ENCODE measurements around the gene LOXL1. TPM values are rescaled to one million over a fixed set of nuclear protein-coding genes. Genes with fewer than 3 reads are reported as not detected.

Gene LOXL1
- total and polyA plus RNA-seq, 2 of the 13 experiments (the other 11 are each of a cell fraction or from before 2014, with no cell fraction given): 0.51 to 1.3 TPM

DNA sequence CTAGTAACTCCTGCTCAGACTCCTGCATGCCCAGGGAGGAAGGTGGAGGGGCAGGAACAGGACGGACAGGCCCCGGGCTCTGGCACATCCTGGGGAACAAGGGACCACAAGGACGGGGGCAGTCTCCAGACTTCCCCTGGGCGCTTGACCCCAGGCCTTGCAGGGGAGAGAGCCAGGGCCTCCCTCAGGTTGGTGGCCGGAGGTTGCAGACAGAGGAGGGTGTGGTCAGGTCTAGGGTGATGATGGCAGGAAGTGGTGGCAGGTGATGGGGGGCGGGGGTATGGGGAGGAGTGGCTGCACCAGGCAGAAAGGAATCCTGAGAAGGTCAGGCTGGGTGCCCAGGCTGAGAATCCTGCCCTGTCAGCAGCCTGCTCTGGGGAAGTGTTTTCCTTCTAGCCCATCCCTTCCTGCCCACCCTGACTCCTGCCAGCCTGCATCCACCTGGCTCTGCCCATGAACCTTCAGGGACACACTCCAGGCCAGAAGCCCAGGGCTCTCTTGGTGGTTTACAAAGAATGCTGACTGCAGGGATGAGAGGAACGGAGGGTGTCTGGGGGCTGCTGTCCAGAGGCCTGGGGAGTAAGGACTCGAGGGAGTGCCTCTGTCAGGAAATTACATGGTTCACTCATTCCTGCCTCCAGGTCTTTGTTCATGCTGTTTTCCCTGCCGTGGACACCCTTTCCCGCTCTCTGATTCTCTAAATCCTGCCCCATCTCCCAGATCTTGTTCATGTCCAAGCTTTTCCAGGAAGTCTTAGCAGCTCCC is 15.8 kb downstream of the LOXL1 start (continued):
- TF ChIP-seq, protein P1, sequence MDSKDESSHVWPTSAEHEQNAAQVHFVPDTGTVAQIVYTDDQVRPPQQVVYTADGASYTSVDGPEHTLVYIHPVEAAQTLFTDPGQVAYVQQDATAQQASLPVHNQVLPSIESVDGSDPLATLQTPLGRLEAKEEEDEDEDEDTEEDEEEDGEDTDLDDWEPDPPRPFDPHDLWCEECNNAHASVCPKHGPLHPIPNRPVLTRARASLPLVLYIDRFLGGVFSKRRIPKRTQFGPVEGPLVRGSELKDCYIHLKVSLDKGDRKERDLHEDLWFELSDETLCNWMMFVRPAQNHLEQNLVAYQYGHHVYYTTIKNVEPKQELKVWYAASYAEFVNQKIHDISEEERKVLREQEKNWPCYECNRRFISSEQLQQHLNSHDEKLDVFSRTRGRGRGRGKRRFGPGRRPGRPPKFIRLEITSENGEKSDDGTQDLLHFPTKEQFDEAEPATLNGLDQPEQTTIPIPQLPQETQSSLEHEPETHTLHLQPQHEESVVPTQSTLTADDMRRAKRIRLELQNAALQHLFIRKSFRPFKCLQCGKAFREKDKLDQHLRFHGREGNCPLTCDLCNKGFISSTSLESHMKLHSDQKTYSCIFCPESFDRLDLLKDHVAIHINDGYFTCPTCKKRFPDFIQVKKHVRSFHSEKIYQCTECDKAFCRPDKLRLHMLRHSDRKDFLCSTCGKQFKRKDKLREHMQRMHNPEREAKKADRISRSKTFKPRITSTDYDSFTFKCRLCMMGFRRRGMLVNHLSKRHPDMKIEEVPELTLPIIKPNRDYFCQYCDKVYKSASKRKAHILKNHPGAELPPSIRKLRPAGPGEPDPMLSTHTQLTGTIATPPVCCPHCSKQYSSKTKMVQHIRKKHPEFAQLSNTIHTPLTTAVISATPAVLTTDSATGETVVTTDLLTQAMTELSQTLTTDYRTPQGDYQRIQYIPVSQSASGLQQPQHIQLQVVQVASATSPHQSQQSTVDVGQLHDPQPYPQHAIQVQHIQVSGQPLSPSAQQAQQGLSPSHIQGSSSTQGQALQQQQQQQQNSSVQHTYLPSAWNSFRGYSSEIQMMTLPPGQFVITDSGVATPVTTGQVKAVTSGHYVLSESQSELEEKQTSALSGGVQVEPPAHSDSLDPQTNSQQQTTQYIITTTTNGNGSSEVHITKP (CRISPR knock-in tag; IDR thresholded peaks at IDR 0.05; ENCODE audit: low read depth): no peak

DNA sequence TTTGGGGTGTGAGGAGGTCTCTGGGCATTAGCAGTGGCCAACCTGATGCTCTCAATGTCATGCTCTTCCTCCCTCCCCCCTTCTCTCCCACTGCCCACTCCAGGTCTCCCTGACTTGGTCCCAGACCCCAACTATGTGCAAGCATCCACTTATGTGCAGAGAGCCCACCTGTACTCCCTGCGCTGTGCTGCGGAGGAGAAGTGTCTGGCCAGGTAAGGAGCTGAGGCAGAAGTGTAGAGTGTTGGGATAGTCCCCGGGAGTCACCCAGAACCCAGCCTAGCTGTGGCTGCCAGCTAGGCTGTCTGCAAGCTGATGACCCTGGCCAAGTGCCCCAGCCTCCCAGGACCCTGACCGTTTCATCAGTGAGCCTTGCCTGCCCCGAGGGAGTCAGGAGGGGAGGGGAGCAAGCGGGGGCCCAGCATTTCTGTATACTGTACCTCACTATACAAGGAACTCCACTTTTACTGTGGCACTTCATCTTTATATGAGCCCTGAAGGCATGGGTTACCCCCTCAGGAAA is 16.5 kb downstream of the LOXL1 start:
- ATAC-seq (no peak), FAIRE-seq (no peak), DNase-seq (ENCODE audit: low spot score) (no peak)
- Histone ChIP-seq H3K4me2 (ENCODE audit: low read depth, low read length) (no peak overlapping the region), H3K36me3 (replicated peaks in 1 of 2; ENCODE audit: control insufficient read depth in 1 of 2, insufficient read depth in 2 of 2, low read length in 2 of 2) (no peaks in the 10 kb centered on the region), H3K27me3 (ENCODE audit: control insufficient read depth in 1 of 2, insufficient read depth in 2 of 2, low read length in 2 of 2) (no peaks in the 10 kb centered on the region; a peak in 2 of 5 replicates), H3K4me3 (replicated peaks in 1 of 3; ENCODE audit: insufficient read depth in 1 of 3, low read depth in 2 of 3, low read length in 3 of 3) (no peak overlapping the region), H4K20me1 (ENCODE audit: insufficient read depth, low read length) (peaks cover 3% of the 10 kb centered on the region), H3K27ac (ENCODE audit: extremely low read length, insufficient read depth, low read length) (no peak overlapping the region), H3K9ac (ENCODE audit: insufficient read depth, low read depth, low read length) (no peak overlapping the region), H3K9me3 (ENCODE audit: low read length) (no peaks in the 10 kb centered on the region), H2AFZ (ENCODE audit: low read length) (no peak overlapping the region), H3K79me2 (ENCODE audit: insufficient read depth, low read length) (no peaks in the 10 kb centered on the region), H3K4me1 (ENCODE audit: insufficient read depth, low read length) (peaks cover 15% of the 10 kb centered on the region)
- POLR2A ChIA-PET: no interaction called here
- CTCF ChIA-PET (ENCODE audit: low intra/inter-chr PET ratio, low total read pairs): no interaction called here
- BruUV-seq (replicated peaks): no TSS peak
- 74% methylated on average over 3 of the region's 6 CpGs for WGBS (ENCODE audit: low lambda C conversion rate)
- in situ Hi-C loops (cut with HindIII; ENCODE audit: extremely low pct_ligation_motif_present, low pct_unique_long_range_greater_than_20kb): no loop called here
- intact Hi-C loops (cut with micrococcal nuclease; ENCODE audit: unreplicated experiment): no loop called here
- TF ChIP-seq KDM5A (IDR thresholded peaks at IDR 0.05; ENCODE audit: borderline replicate concordance, low read length) (no peak), ZNF572 (CRISPR knock-in tag; IDR thresholded peaks at IDR 0.05) (no peak), HOXD1 (CRISPR knock-in tag; IDR thresholded peaks at IDR 0.05) (no peak), ZMAT3 (CRISPR knock-in tag; conservative IDR thresholded peaks at IDR 0.05) (no peak), THAP9 (CRISPR knock-in tag; IDR thresholded peaks at IDR 0.05; ENCODE audit: borderline replicate concordance) (no peak), SMAD1 (CRISPR knock-in tag; IDR thresholded peaks at IDR 0.05; ENCODE audit: borderline replicate concordance, low read depth) (no peak), NR2C2 (CRISPR knock-in tag; IDR thresholded peaks at IDR 0.05; ENCODE audit: borderline replicate concordance) (no peak), NR2F2 (IDR thresholded peaks at IDR 0.05; ENCODE audit: borderline replicate concordance, low read depth) (no peak)
- TF ChIP-seq, protein P2, sequence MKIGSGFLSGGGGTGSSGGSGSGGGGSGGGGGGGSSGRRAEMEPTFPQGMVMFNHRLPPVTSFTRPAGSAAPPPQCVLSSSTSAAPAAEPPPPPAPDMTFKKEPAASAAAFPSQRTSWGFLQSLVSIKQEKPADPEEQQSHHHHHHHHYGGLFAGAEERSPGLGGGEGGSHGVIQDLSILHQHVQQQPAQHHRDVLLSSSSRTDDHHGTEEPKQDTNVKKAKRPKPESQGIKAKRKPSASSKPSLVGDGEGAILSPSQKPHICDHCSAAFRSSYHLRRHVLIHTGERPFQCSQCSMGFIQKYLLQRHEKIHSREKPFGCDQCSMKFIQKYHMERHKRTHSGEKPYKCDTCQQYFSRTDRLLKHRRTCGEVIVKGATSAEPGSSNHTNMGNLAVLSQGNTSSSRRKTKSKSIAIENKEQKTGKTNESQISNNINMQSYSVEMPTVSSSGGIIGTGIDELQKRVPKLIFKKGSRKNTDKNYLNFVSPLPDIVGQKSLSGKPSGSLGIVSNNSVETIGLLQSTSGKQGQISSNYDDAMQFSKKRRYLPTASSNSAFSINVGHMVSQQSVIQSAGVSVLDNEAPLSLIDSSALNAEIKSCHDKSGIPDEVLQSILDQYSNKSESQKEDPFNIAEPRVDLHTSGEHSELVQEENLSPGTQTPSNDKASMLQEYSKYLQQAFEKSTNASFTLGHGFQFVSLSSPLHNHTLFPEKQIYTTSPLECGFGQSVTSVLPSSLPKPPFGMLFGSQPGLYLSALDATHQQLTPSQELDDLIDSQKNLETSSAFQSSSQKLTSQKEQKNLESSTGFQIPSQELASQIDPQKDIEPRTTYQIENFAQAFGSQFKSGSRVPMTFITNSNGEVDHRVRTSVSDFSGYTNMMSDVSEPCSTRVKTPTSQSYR (CRISPR knock-in tag; IDR thresholded peaks at IDR 0.05; ENCODE audit: borderline replicate concordance): no peak
